ENCODE results near the gene SFXN2.

DNA sequence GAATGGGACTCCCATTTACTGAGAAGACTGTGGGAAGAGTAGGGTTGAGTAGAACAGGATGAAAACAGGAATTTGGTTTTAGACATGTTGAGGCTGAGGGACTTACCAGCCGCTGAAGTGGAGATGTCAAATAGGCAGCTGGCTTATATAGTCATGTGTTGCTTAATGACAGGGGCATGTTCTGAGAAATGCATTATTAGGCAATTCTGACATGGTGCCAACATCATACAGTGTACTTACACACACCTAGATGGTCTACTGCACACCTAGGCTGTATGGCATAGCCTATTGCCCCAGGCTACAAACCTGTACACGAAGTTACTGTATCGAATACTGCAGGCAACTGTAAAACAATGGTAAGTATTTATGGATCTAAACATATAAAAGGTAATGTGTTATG is 17.7 kb upstream of the SFXN2 start:
- TF ChIP-seq, protein P1, sequence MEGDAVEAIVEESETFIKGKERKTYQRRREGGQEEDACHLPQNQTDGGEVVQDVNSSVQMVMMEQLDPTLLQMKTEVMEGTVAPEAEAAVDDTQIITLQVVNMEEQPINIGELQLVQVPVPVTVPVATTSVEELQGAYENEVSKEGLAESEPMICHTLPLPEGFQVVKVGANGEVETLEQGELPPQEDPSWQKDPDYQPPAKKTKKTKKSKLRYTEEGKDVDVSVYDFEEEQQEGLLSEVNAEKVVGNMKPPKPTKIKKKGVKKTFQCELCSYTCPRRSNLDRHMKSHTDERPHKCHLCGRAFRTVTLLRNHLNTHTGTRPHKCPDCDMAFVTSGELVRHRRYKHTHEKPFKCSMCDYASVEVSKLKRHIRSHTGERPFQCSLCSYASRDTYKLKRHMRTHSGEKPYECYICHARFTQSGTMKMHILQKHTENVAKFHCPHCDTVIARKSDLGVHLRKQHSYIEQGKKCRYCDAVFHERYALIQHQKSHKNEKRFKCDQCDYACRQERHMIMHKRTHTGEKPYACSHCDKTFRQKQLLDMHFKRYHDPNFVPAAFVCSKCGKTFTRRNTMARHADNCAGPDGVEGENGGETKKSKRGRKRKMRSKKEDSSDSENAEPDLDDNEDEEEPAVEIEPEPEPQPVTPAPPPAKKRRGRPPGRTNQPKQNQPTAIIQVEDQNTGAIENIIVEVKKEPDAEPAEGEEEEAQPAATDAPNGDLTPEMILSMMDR (IDR thresholded peaks at IDR 0.05; ENCODE audit: low read depth, low read length, poor library complexity, severe bottlenecking) = no peak
- no peak for TF ChIP-seq EZH2phosphoT487 (IDR thresholded peaks at IDR 0.05; ENCODE audit: borderline replicate concordance, low read length)
